ENCODE data around the gene GSG1L.

DNA sequence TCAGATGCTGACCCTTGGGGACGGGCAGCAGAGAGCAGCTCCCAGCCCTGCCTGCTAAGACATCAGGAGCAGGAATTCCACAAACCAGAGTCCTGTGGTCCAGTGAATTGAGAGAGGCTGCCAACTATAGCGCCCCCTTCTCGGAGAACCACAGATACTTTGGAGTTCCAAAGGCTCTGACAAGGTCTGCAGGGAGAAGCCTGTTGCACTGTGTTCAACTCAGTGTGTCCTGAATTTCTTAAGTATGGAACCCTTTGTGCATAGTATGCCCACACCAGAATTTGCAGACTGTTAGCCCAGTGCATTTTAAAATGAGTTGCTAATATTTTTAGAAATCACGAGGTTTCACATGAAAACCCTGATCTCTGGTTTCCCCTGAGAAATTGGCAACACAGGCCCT, 290.2 kb downstream of the GSG1L start:
- TF ChIP-seq, protein P1, sequence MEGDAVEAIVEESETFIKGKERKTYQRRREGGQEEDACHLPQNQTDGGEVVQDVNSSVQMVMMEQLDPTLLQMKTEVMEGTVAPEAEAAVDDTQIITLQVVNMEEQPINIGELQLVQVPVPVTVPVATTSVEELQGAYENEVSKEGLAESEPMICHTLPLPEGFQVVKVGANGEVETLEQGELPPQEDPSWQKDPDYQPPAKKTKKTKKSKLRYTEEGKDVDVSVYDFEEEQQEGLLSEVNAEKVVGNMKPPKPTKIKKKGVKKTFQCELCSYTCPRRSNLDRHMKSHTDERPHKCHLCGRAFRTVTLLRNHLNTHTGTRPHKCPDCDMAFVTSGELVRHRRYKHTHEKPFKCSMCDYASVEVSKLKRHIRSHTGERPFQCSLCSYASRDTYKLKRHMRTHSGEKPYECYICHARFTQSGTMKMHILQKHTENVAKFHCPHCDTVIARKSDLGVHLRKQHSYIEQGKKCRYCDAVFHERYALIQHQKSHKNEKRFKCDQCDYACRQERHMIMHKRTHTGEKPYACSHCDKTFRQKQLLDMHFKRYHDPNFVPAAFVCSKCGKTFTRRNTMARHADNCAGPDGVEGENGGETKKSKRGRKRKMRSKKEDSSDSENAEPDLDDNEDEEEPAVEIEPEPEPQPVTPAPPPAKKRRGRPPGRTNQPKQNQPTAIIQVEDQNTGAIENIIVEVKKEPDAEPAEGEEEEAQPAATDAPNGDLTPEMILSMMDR (IDR thresholded peaks at IDR 0.05; ENCODE audit: low read depth, low read length, missing input control), result no peak
- TF ChIP-seq TAF1 (conservative IDR thresholded peaks at IDR 0.05) (no peak), ZBTB33 (IDR thresholded peaks at IDR 0.05) (no peak), EGR1 (IDR thresholded peaks at IDR 0.05; ENCODE audit: low read depth in 2 of 2) (no peak), RAD21 (IDR thresholded peaks at IDR 0.05) (no peak), JUND (IDR thresholded peaks at IDR 0.05) (no peak), GABPA (IDR thresholded peaks at IDR 0.05 in 1 of 2, conservative IDR thresholded peaks at IDR 0.05 in 1 of 2) (no peak), MAX (IDR thresholded peaks at IDR 0.05) (no peak), SP1 (IDR thresholded peaks at IDR 0.05) (no peak), FOXA1 (IDR thresholded peaks at IDR 0.05) (no peak)
- TF ChIP-seq, protein P2, sequence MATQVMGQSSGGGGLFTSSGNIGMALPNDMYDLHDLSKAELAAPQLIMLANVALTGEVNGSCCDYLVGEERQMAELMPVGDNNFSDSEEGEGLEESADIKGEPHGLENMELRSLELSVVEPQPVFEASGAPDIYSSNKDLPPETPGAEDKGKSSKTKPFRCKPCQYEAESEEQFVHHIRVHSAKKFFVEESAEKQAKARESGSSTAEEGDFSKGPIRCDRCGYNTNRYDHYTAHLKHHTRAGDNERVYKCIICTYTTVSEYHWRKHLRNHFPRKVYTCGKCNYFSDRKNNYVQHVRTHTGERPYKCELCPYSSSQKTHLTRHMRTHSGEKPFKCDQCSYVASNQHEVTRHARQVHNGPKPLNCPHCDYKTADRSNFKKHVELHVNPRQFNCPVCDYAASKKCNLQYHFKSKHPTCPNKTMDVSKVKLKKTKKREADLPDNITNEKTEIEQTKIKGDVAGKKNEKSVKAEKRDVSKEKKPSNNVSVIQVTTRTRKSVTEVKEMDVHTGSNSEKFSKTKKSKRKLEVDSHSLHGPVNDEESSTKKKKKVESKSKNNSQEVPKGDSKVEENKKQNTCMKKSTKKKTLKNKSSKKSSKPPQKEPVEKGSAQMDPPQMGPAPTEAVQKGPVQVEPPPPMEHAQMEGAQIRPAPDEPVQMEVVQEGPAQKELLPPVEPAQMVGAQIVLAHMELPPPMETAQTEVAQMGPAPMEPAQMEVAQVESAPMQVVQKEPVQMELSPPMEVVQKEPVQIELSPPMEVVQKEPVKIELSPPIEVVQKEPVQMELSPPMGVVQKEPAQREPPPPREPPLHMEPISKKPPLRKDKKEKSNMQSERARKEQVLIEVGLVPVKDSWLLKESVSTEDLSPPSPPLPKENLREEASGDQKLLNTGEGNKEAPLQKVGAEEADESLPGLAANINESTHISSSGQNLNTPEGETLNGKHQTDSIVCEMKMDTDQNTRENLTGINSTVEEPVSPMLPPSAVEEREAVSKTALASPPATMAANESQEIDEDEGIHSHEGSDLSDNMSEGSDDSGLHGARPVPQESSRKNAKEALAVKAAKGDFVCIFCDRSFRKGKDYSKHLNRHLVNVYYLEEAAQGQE (IDR thresholded peaks at IDR 0.05), result no peak
